Measurements from ENCODE around the gene ZNF362. TPM values are rescaled to one million over a fixed set of nuclear protein-coding genes. Genes with fewer than 3 reads are reported as not detected.

The ZNF362 gene
- total and polyA plus RNA-seq, 2 experiments from 2014 or later, result 11.0 to 12.9 TPM

DNA sequence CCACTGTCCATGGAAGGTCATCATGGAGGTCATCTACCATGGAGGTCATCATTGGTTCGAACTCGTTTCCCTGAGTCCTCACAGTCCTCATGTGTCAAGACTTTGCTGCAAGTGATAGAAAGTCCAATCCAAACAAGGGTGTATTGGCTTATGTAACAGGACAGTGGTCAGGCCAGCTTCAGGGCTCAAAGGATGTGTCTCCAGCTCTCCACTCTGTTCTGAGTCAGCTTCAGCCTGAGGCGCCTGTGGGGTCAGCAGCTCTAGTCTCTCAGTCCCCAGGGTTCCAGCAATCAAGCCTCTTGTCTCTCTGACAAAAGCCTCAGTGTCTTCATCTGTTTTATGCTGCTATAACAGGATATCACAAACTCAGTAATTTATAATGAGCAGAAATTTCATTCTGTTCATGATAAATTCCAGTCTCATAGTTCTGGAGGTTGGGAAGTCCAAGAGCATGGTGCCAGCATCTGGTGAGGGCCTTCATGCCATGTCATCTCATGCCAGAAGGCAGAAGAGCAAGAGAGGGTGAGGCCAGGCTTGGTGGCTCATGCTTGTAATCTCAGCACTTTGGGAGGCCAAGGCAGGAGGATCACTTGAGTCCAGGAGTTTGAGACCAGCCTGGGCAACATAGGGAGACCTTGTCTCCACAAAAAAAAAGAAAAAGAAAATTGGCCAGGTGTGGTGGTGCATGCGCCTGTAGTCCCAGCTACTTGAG is 45.1 kb downstream of the ZNF362 start:
- H3K79me2 ChIP-seq (replicated peaks; ENCODE audit: insufficient read depth), result no peaks in the 10 kb centered on the region
- ATAC-seq, result no peak
- H2AFZ ChIP-seq, result no peak overlapping the region
- peaks cover 18% of the 10 kb centered on the region for H3K27me3 ChIP-seq (ENCODE audit: insufficient read depth)
- H3K4me2 ChIP-seq, result no peak overlapping the region
- peaks cover 19% of the 10 kb centered on the region for H3K27me3 Mint-ChIP-seq (ENCODE audit: insufficient read depth, low read depth, poor library complexity)
- peaks cover 3% of the 10 kb centered on the region; the same call in 1 of the 3 replicates for H3K9me3 Mint-ChIP-seq
- peaks cover 2% of the 10 kb centered on the region; the same call in 1 of the 2 replicates for H3K9me2 ChIP-seq (ENCODE audit: insufficient read depth)
- no peaks in the 10 kb centered on the region for H3F3A ChIP-seq (replicated peaks; ENCODE audit: low read depth)
- H3K36me3 ChIP-seq (ENCODE audit: insufficient read depth), result no peaks in the 10 kb centered on the region; the same call in 1 of the 2 replicates
- no peaks in the 10 kb centered on the region; the same call in 1 of the 2 replicates for H4K20me1 ChIP-seq (replicated peaks; ENCODE audit: insufficient read depth)
- no peak for DNase-seq (ENCODE audit: low spot score)
- no peak overlapping the region for H3K27ac Mint-ChIP-seq
- no peak overlapping the region for H3K27ac ChIP-seq (ENCODE audit: low read depth)
- peaks cover 37% of the 10 kb centered on the region for H3K36me3 Mint-ChIP-seq (ENCODE audit: low read depth)
- no peak overlapping the region for H3K4me3 ChIP-seq
- H3K4me1 ChIP-seq (ENCODE audit: insufficient read depth), result peaks cover 12% of the 10 kb centered on the region; the same call in 1 of the 2 replicates
- H3K4me3 Mint-ChIP-seq, result no peak overlapping the region
- H3K4me1 Mint-ChIP-seq, result peaks cover 12% of the 10 kb centered on the region
- TF ChIP-seq STAT1 (IDR thresholded peaks at IDR 0.05; ENCODE audit: unreplicated experiment), result no peak
- TF ChIP-seq NANOG (IDR thresholded peaks at IDR 0.05; ENCODE audit: borderline replicate concordance), result no peak
- TF ChIP-seq CREB1 (CRISPR knock-in tag; IDR thresholded peaks at IDR 0.05; ENCODE audit: low read depth), result no peak
- no peak for TF ChIP-seq ZNF331 (CRISPR knock-in tag; IDR thresholded peaks at IDR 0.05; ENCODE audit: low read depth)
- no peak for TF ChIP-seq EZH2phosphoT487 (IDR thresholded peaks at IDR 0.05; ENCODE audit: unreplicated experiment)
- TF ChIP-seq, protein P1, sequence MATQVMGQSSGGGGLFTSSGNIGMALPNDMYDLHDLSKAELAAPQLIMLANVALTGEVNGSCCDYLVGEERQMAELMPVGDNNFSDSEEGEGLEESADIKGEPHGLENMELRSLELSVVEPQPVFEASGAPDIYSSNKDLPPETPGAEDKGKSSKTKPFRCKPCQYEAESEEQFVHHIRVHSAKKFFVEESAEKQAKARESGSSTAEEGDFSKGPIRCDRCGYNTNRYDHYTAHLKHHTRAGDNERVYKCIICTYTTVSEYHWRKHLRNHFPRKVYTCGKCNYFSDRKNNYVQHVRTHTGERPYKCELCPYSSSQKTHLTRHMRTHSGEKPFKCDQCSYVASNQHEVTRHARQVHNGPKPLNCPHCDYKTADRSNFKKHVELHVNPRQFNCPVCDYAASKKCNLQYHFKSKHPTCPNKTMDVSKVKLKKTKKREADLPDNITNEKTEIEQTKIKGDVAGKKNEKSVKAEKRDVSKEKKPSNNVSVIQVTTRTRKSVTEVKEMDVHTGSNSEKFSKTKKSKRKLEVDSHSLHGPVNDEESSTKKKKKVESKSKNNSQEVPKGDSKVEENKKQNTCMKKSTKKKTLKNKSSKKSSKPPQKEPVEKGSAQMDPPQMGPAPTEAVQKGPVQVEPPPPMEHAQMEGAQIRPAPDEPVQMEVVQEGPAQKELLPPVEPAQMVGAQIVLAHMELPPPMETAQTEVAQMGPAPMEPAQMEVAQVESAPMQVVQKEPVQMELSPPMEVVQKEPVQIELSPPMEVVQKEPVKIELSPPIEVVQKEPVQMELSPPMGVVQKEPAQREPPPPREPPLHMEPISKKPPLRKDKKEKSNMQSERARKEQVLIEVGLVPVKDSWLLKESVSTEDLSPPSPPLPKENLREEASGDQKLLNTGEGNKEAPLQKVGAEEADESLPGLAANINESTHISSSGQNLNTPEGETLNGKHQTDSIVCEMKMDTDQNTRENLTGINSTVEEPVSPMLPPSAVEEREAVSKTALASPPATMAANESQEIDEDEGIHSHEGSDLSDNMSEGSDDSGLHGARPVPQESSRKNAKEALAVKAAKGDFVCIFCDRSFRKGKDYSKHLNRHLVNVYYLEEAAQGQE (IDR thresholded peaks at IDR 0.05; ENCODE audit: unreplicated experiment), result no peak
- TF ChIP-seq POLR2AphosphoS5 (IDR thresholded peaks at IDR 0.05; ENCODE audit: low read depth), result no peak
- no peak for TF ChIP-seq EZH2 (IDR thresholded peaks at IDR 0.05; ENCODE audit: low read depth, unreplicated experiment)
- no peak for TF ChIP-seq ZNF114 (CRISPR knock-in tag; IDR thresholded peaks at IDR 0.05)
- TF ChIP-seq, protein P2, sequence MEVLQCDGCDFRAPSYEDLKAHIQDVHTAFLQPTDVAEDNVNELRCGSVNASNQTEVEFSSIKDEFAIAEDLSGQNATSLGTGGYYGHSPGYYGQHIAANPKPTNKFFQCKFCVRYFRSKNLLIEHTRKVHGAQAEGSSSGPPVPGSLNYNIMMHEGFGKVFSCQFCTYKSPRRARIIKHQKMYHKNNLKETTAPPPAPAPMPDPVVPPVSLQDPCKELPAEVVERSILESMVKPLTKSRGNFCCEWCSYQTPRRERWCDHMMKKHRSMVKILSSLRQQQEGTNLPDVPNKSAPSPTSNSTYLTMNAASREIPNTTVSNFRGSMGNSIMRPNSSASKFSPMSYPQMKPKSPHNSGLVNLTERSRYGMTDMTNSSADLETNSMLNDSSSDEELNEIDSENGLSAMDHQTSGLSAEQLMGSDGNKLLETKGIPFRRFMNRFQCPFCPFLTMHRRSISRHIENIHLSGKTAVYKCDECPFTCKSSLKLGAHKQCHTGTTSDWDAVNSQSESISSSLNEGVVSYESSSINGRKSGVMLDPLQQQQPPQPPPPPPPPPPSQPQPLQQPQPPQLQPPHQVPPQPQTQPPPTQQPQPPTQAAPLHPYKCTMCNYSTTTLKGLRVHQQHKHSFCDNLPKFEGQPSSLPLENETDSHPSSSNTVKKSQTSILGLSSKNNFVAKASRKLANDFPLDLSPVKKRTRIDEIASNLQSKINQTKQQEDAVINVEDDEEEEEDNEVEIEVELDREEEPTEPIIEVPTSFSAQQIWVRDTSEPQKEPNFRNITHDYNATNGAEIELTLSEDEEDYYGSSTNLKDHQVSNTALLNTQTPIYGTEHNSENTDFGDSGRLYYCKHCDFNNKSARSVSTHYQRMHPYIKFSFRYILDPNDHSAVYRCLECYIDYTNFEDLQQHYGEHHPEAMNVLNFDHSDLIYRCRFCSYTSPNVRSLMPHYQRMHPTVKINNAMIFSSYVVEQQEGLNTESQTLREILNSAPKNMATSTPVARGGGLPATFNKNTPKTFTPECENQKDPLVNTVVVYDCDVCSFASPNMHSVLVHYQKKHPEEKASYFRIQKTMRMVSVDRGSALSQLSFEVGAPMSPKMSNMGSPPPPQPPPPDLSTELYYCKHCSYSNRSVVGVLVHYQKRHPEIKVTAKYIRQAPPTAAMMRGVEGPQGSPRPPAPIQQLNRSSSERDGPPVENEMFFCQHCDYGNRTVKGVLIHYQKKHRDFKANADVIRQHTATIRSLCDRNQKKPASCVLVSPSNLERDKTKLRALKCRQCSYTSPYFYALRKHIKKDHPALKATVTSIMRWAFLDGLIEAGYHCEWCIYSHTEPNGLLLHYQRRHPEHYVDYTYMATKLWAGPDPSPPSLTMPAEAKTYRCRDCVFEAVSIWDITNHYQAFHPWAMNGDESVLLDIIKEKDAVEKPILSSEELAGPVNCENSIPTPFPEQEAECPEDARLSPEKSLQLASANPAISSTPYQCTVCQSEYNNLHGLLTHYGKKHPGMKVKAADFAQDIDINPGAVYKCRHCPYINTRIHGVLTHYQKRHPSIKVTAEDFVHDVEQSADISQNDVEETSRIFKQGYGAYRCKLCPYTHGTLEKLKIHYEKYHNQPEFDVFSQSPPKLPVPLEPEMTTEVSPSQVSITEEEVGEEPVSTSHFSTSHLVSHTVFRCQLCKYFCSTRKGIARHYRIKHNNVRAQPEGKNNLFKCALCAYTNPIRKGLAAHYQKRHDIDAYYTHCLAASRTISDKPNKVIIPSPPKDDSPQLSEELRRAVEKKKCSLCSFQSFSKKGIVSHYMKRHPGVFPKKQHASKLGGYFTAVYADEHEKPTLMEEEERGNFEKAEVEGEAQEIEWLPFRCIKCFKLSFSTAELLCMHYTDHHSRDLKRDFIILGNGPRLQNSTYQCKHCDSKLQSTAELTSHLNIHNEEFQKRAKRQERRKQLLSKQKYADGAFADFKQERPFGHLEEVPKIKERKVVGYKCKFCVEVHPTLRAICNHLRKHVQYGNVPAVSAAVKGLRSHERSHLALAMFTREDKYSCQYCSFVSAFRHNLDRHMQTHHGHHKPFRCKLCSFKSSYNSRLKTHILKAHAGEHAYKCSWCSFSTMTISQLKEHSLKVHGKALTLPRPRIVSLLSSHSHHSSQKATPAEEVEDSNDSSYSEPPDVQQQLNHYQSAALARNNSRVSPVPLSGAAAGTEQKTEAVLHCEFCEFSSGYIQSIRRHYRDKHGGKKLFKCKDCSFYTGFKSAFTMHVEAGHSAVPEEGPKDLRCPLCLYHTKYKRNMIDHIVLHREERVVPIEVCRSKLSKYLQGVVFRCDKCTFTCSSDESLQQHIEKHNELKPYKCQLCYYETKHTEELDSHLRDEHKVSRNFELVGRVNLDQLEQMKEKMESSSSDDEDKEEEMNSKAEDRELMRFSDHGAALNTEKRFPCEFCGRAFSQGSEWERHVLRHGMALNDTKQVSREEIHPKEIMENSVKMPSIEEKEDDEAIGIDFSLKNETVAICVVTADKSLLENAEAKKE (CRISPR knock-in tag; IDR thresholded peaks at IDR 0.05), result no peak
- TF ChIP-seq, protein P3, sequence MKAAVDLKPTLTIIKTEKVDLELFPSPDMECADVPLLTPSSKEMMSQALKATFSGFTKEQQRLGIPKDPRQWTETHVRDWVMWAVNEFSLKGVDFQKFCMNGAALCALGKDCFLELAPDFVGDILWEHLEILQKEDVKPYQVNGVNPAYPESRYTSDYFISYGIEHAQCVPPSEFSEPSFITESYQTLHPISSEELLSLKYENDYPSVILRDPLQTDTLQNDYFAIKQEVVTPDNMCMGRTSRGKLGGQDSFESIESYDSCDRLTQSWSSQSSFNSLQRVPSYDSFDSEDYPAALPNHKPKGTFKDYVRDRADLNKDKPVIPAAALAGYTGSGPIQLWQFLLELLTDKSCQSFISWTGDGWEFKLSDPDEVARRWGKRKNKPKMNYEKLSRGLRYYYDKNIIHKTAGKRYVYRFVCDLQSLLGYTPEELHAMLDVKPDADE (IDR thresholded peaks at IDR 0.05), result no peak
- TF ChIP-seq, protein P4, sequence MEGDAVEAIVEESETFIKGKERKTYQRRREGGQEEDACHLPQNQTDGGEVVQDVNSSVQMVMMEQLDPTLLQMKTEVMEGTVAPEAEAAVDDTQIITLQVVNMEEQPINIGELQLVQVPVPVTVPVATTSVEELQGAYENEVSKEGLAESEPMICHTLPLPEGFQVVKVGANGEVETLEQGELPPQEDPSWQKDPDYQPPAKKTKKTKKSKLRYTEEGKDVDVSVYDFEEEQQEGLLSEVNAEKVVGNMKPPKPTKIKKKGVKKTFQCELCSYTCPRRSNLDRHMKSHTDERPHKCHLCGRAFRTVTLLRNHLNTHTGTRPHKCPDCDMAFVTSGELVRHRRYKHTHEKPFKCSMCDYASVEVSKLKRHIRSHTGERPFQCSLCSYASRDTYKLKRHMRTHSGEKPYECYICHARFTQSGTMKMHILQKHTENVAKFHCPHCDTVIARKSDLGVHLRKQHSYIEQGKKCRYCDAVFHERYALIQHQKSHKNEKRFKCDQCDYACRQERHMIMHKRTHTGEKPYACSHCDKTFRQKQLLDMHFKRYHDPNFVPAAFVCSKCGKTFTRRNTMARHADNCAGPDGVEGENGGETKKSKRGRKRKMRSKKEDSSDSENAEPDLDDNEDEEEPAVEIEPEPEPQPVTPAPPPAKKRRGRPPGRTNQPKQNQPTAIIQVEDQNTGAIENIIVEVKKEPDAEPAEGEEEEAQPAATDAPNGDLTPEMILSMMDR (conservative IDR thresholded peaks at IDR 0.05; ENCODE audit: low read depth in 2 of 2), result no peak
- TF ChIP-seq JUNB (IDR thresholded peaks at IDR 0.05; ENCODE audit: unreplicated experiment), result no peak
